H1 (cell line): ENCODE results near the gene GNAT1. TPM values are rescaled to one million over a fixed set of nuclear protein-coding genes. Genes with fewer than 3 reads are reported as not detected.

Source experiments
- BCL11A ChIP-seq, 2 experiments: IDR thresholded peaks; one replicate each; pipeline ENCODE4 v1.6.1; 2011; ENCODE audit warnings: low read depth in 2 of 2, low read length in 2 of 2, mild to moderate bottlenecking in 2 of 2
- FOSL1 ChIP-seq: IDR thresholded peaks from 2 replicates; pipeline ENCODE4 v1.6.1; 2011; ENCODE audit warnings: mild to moderate bottlenecking, low read depth, low read length, moderate library complexity; ENCODE audit not compliant: insufficient read depth
- KDM5A ChIP-seq: fragments of 200-600 bp; IDR thresholded peaks from 2 replicates; pipeline ENCODE4 v1.7.1; 2012; ENCODE audit warnings: mild to moderate bottlenecking, low read length, inconsistent platforms, mixed read lengths
- PHF8 ChIP-seq: fragments of 200-600 bp; sonication (generic); conservative IDR thresholded peaks from 2 replicates; pipeline ENCODE4 v1.7.1; 2012; ENCODE audit warnings: low read depth, mild to moderate bottlenecking, inconsistent platforms, low read length, moderate library complexity
- polyA plus RNA-seq, 7 experiments: library from polyadenylated mRNA; depleted of rRNA in 3 of 7; stranded (reverse) in 5 of 7; unstranded in 2 of 7; fragments of >200 nt in 5 of 7; fragments of 200-250 nt in 2 of 7; gene quantifications; 1 replicate in 5 of 7; 2 replicates in 1 of 7; 4 replicates in 1 of 7; pipeline versions ENCODE4 v1.2.1 to v1.2.3, GENCODE V29; 2011 to 2013; ENCODE audit warnings: missing spikeins in 2 of 7, mixed read lengths in 2 of 7
- total RNA-seq: library from RNA; stranded (reverse); fragmentation: NEBNext Ultra II Directional; extraction: Animal tissue kit (Norgen Biotek cat#: 25700); gene quantifications from 2 replicates; pipeline ENCODE4 v1.2.1, GENCODE V29; 2021
- TF ChIP-seq, protein P1 (sequence below), 3 experiments: IDR thresholded peaks; 1 replicate in 2 of 3; 2 replicates in 1 of 3; pipeline versions ENCODE4 v1.5.1 to v1.6.1; 2011; ENCODE audit warnings: low read length in 3 of 3, mild to moderate bottlenecking in 3 of 3, inconsistent platforms in 2 of 3, low read depth in 1 of 3, moderate library complexity in 1 of 3; ENCODE audit not compliant: insufficient read depth in 1 of 3; ENCODE audit errors: control extremely low read depth in 1 of 3
- TF ChIP-seq, protein P2 (sequence below): IDR thresholded peaks from 2 replicates; pipeline ENCODE4 v1.6.1; 2012; ENCODE audit warnings: inconsistent platforms

GNAT1 gene
- total and polyA plus RNA-seq, 2 of the 8 experiments (the other 6 are each of a cell fraction or from before 2014, with no cell fraction given): 0.08 TPM; not detected in 1

DNA sequence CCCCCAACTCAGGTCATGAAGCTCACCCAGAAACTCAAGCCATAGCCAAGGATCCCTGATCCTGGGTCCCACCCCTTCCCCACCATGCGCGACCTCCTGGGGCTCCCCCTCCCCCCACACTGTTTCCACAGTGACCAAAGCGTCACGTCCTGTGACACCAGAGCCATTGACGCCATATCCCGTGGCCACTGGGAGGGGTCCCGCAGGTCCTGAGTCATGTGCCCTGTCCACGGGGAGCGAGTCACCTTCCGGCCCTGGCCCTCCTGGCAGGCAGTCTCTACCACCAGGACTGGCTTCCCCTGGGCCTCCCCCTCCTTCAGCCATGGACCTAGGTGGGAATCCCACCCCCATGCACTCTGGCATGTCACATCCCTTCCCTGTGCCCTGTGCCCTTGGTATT is 20.7 kb upstream of the GNAT1 start (continued):
- TF ChIP-seq FOSL1 (no peak), BCL11A (IDR thresholded peaks at IDR 0.05; ENCODE audit: low read depth in 2 of 2, low read length in 2 of 2) (no peak), PHF8 (no peak), KDM5A (no peak)
- TF ChIP-seq, protein P1, sequence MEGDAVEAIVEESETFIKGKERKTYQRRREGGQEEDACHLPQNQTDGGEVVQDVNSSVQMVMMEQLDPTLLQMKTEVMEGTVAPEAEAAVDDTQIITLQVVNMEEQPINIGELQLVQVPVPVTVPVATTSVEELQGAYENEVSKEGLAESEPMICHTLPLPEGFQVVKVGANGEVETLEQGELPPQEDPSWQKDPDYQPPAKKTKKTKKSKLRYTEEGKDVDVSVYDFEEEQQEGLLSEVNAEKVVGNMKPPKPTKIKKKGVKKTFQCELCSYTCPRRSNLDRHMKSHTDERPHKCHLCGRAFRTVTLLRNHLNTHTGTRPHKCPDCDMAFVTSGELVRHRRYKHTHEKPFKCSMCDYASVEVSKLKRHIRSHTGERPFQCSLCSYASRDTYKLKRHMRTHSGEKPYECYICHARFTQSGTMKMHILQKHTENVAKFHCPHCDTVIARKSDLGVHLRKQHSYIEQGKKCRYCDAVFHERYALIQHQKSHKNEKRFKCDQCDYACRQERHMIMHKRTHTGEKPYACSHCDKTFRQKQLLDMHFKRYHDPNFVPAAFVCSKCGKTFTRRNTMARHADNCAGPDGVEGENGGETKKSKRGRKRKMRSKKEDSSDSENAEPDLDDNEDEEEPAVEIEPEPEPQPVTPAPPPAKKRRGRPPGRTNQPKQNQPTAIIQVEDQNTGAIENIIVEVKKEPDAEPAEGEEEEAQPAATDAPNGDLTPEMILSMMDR (IDR thresholded peaks at IDR 0.05; ENCODE audit: control extremely low read depth in 1 of 3, insufficient read depth in 1 of 3, low read depth in 1 of 3, low read length in 3 of 3): no peak
- TF ChIP-seq, protein P2, sequence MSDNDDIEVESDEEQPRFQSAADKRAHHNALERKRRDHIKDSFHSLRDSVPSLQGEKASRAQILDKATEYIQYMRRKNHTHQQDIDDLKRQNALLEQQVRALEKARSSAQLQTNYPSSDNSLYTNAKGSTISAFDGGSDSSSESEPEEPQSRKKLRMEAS: no peak
- TF ChIP-seq, all 59 proteins: peak for 0
